GM23248 (cell line): ENCODE results near the gene SMG9. TPM values are rescaled to one million over a fixed set of nuclear protein-coding genes. Genes with fewer than 3 reads are reported as not detected.
A peak's percentile ranks its signal among the peaks of the same experiment; 100 is the strongest.

ENCODE experiments used
- DNase-seq: peaks from one replicate; pipeline ENCODE4 v3.0.0-alpha.2; 2015
- H2AFZ ChIP-seq: fragments of 200-600 bp; sonication (generic); 2 replicates; pipeline ENCODE4 v1.6.1; 2016; ENCODE audit warnings: antibody characterized with exemption
- H3F3A ChIP-seq: fragments of 200-600 bp; sonication (generic); 2 replicates; pipeline ENCODE4 v1.6.1; 2016; ENCODE audit warnings: mild to moderate bottlenecking, antibody characterized with exemption, mixed run types; ENCODE audit not compliant: insufficient read depth
- H3K27ac ChIP-seq: fragments of 200-600 bp; sonication (generic); 2 replicates; pipeline ENCODE4 v1.5.1; 2016; ENCODE audit warnings: mild to moderate bottlenecking
- H3K27me3 ChIP-seq: fragments of 200-600 bp; sonication (generic); replicated peaks from 2 replicates; pipeline ENCODE4 v1.6.1; 2016; ENCODE audit warnings: mild to moderate bottlenecking; ENCODE audit not compliant: insufficient read depth
- H3K36me3 ChIP-seq: fragments of 200-600 bp; sonication (generic); 2 replicates; pipeline ENCODE4 v1.6.1; 2016; ENCODE audit warnings: low read depth, mild to moderate bottlenecking
- H3K4me1 ChIP-seq: fragments of 200-600 bp; sonication (generic); 2 replicates; pipeline ENCODE4 v1.6.1; 2016; ENCODE audit warnings: mild to moderate bottlenecking; ENCODE audit not compliant: insufficient read depth
- H3K4me2 ChIP-seq: fragments of 200-600 bp; sonication (generic); one replicate; pipeline ENCODE4 v1.6.1; 2016; ENCODE audit warnings: mild to moderate bottlenecking; ENCODE audit not compliant: unreplicated experiment
- H3K4me3 ChIP-seq: fragments of 200-600 bp; sonication (generic); 2 replicates; pipeline ENCODE4 v1.5.1; 2016; ENCODE audit warnings: mild to moderate bottlenecking
- H3K79me2 ChIP-seq: fragments of 200-600 bp; sonication (generic); 2 replicates; pipeline ENCODE4 v1.6.1; 2016; ENCODE audit warnings: mild to moderate bottlenecking; ENCODE audit not compliant: insufficient read depth
- H3K9ac ChIP-seq: fragments of 200-600 bp; sonication (generic); 2 replicates; pipeline ENCODE4 v1.6.1; 2016; ENCODE audit warnings: mild to moderate bottlenecking
- H3K9me2 ChIP-seq: fragments of 200-600 bp; sonication (generic); 2 replicates; pipeline ENCODE4 v1.6.1; 2016; ENCODE audit warnings: mixed run types, mild to moderate bottlenecking, moderate library complexity; ENCODE audit not compliant: insufficient read depth
- H3K9me3 ChIP-seq: fragments of 200-600 bp; sonication (generic); one replicate; pipeline ENCODE4 v1.6.1; 2017; ENCODE audit warnings: low read depth
- H4K20me1 ChIP-seq: fragments of 200-600 bp; sonication (generic); 2 replicates; pipeline ENCODE4 v1.6.0; 2016; ENCODE audit not compliant: insufficient read depth
- EZH2 ChIP-seq: fragments of 200-600 bp; sonication (generic); IDR thresholded peaks from 2 replicates; pipeline ENCODE4 v1.6.1; 2018; ENCODE audit warnings: antibody characterized with exemption, mild to moderate bottlenecking; ENCODE audit not compliant: insufficient read depth, poor library complexity, severe bottlenecking
- EZH2phosphoT487 ChIP-seq: fragments of 200-600 bp; sonication (generic); IDR thresholded peaks from 2 replicates; pipeline ENCODE4 v1.6.1; 2018; ENCODE audit warnings: antibody characterized with exemption, moderate library complexity, mild to moderate bottlenecking, low read depth; ENCODE audit not compliant: insufficient read depth
- WGBS, 2 experiments: methylation state at CpG; one replicate each; pipeline ENCODE4 v1.1.6; 2015 to 2017; ENCODE audit warnings: low lambda C conversion rate in 2 of 2, low coverage in 1 of 2; ENCODE audit errors: missing lambda C conversion rate in 2 of 2; 5-methylcytosine and 5-hydroxymethylcytosine counted together
- in situ Hi-C: fragments of 300-500 bp; cut with MboI; formaldehyde crosslinking; loops from 2 replicates; pipeline ENCODE4 v1.15.0; 2020
- polyA plus RNA-seq: library from polyadenylated mRNA; unstranded; fragments of >200 nt; fragmentation: Nextera tagmentation; extraction: Ambion mirVana; gene quantifications from 2 replicates; pipeline ENCODE4 v1.2.1, GENCODE V29; 2016
- total RNA-seq: library from RNA; depleted of rRNA; stranded (reverse); fragments of >200 nt; shearing (Covaris generic); gene quantifications from 2 replicates; pipeline ENCODE4 v1.2.3, GENCODE V29; 2014

The SMG9 gene
- total and polyA plus RNA-seq, 2 experiments from 2014 or later, result 13.0 to 23.2 TPM

GRCh38 chr19:43741075-43741825, 13.5 kb downstream of the SMG9 start:
- Histone ChIP-seq H3K9me2 (no peaks in the 10 kb centered on the region), H2AFZ (no peak overlapping the region), H3K4me1 (peaks cover 6% of the 10 kb centered on the region; the same call in 1 of the 2 replicates), H3F3A (0 out of 2 replicates have a peak, but pooled peaks cover 5% of the 10 kb centered on the region), H3K4me3 (no peak overlapping the region), H3K9me3 (no peaks in the 10 kb centered on the region), H4K20me1 (no peaks in the 10 kb centered on the region), H3K4me2 (no peak overlapping the region), H3K36me3 (peaks cover 59% of the 10 kb centered on the region), H3K27me3 (no peaks in the 10 kb centered on the region), H3K9ac (no peak overlapping the region), H3K27ac (no peak overlapping the region), H3K79me2 (no peaks in the 10 kb centered on the region)
- TF ChIP-seq EZH2 (no peak), EZH2phosphoT487 (no peak)
- in situ Hi-C loops, result no loop called here
- DNase-seq, result no peak
- 80 to 88% methylated on average over 10 of the region's 10 CpGs for WGBS, 2 experiments

- Histone ChIP-seq H3K27ac (no peak overlapping the region), H3K4me1 (peaks cover 6% of the 10 kb centered on the region; the same call in 1 of the 2 replicates), H4K20me1 (no peaks in the 10 kb centered on the region), H3K27me3 (no peaks in the 10 kb centered on the region), H2AFZ (no peak overlapping the region), H3K9ac (no peak overlapping the region), H3K36me3 (peaks cover 56% of the 10 kb centered on the region), H3K9me2 (no peaks in the 10 kb centered on the region), H3K4me3 (no peak overlapping the region), H3K79me2 (no peaks in the 10 kb centered on the region), H3K4me2 (no peak overlapping the region), H3K9me3 (no peaks in the 10 kb centered on the region), H3F3A (0 out of 2 replicates have a peak, but pooled peaks cover 5% of the 10 kb centered on the region)
- 93% methylated on average over 16 of the region's 16 CpGs for WGBS, 2 experiments
- TF ChIP-seq EZH2 (no peak), EZH2phosphoT487 (no peak)
- in situ Hi-C loops, result no loop called here
- no peak for DNase-seq
Observed at GRCh38 chr19:43739439-43740235, 15.1 kb downstream of the SMG9 start.

- no peak for TF ChIP-seq EZH2phosphoT487
- TF ChIP-seq EZH2, result no peak
- peaks cover 51% of the 10 kb centered on the region for H3K36me3 ChIP-seq
- no peaks in the 10 kb centered on the region for H3K9me3 ChIP-seq
- peaks cover 6% of the 10 kb centered on the region; the same call in 1 of the 2 replicates for H3K4me1 ChIP-seq
- H3K27ac ChIP-seq, result no peak overlapping the region
- in situ Hi-C loops, result no loop called here
- DNase-seq, result peak; percentile 31
- H3K79me2 ChIP-seq, result no peaks in the 10 kb centered on the region
- H3K27me3 ChIP-seq, result no peaks in the 10 kb centered on the region
- no peaks in the 10 kb centered on the region for H3K9me2 ChIP-seq
- H4K20me1 ChIP-seq, result no peaks in the 10 kb centered on the region
- H3K4me3 ChIP-seq, result no peak overlapping the region
- H3K4me2 ChIP-seq, result no peak overlapping the region
- H3F3A ChIP-seq, result 0 out of 2 replicates have a peak, but pooled peaks cover 2% of the 10 kb centered on the region
- no peak overlapping the region for H3K9ac ChIP-seq
- H2AFZ ChIP-seq, result no peak overlapping the region
- WGBS, 2 experiments, result 49 to 52% methylated on average over 5 of the region's 5 CpGs
Observed at GRCh38 chr19:43738780-43739211, 16.0 kb downstream of the SMG9 start.

GRCh38 chr19:43735957-43736356, 18.8 kb downstream of the SMG9 start:
- Histone ChIP-seq H3K4me2 (no peak overlapping the region), H3K27ac (0 out of 2 replicates have a peak overlapping the region, but pooled peaks have one; percentile 18), H4K20me1 (no peaks in the 10 kb centered on the region), H2AFZ (no peak overlapping the region), H3K9ac (no peak overlapping the region), H3K79me2 (no peaks in the 10 kb centered on the region), H3K4me1 (no peaks in the 10 kb centered on the region), H3K36me3 (peaks cover 44% of the 10 kb centered on the region), H3K9me3 (no peaks in the 10 kb centered on the region), H3K9me2 (no peaks in the 10 kb centered on the region), H3K4me3 (no peak overlapping the region), H3K27me3 (no peaks in the 10 kb centered on the region), H3F3A (no peaks in the 10 kb centered on the region)
- TF ChIP-seq EZH2, result no peak
- TF ChIP-seq EZH2phosphoT487, result no peak
- in situ Hi-C loops, result no loop called here
- peak; percentile 45 for DNase-seq
